A673 (cell line): ENCODE measurements around the gene THOC6. TPM values are rescaled to one million over a fixed set of nuclear protein-coding genes. Genes with fewer than 3 reads are reported as not detected.

Experiments used
- BruUV-seq: library from RNA; stranded (reverse); fragments of 400-500 nt; replicated peaks from 2 replicates; lab custom pipeline; 2021; lab: Mats Ljungman, UMichigan
- CTCF ChIA-PET: fragments of 300-600 bp; sonication (Branson Sonifier 250); formaldehyde crosslinking; loops from one replicate; lab custom pipeline; 2022; ENCODE audit warnings: antibody characterized with exemption; lab: Charles Lee
- POLR2A ChIA-PET: fragments of 300-600 bp; sonication (Branson Sonifier 250); formaldehyde crosslinking; loops from one replicate; lab custom pipeline; 2022; ENCODE audit warnings: antibody characterized with exemption; ENCODE audit not compliant: low non-redundant PET; lab: Charles Lee
- DNase-seq: peaks from one replicate; pipeline ENCODE4 v3.0.0-alpha.2; 2015; ENCODE audit warnings: low spot score
- H3K27ac ChIP-seq: fragments of 200-600 bp; sonication (generic); 2 replicates; pipeline ENCODE4 v1.5.1; 2016; ENCODE audit warnings: mixed run types, low read depth, mild to moderate bottlenecking, mixed read lengths, antibody characterized with exemption, low read length; ENCODE audit not compliant: poor library complexity, severe bottlenecking
- H3K27me3 ChIP-seq: fragments of 200-600 bp; sonication (generic); replicated peaks from 2 replicates; pipeline ENCODE4 v1.6.1; 2017; ENCODE audit warnings: mixed run types, low read depth, mild to moderate bottlenecking, mixed read lengths, antibody characterized with exemption, low read length; ENCODE audit not compliant: insufficient read depth, poor library complexity
- H3K36me3 ChIP-seq: fragments of 200-600 bp; sonication (generic); 2 replicates; pipeline ENCODE4 v1.6.1; 2016; ENCODE audit warnings: mixed run types, mild to moderate bottlenecking, mixed read lengths, antibody characterized with exemption, low read length; ENCODE audit not compliant: insufficient read depth, poor library complexity, severe bottlenecking
- H3K4me1 ChIP-seq: fragments of 200-600 bp; sonication (generic); 2 replicates; pipeline ENCODE4 v1.6.1; 2017; ENCODE audit warnings: mixed run types, mild to moderate bottlenecking, mixed read lengths, antibody characterized with exemption, low read length; ENCODE audit not compliant: insufficient read depth, poor library complexity, severe bottlenecking
- H3K4me3 ChIP-seq: fragments of 200-600 bp; sonication (generic); 2 replicates; pipeline ENCODE4 v1.5.1; 2016; ENCODE audit warnings: low read depth, mixed run types, mild to moderate bottlenecking, mixed read lengths, low read length; ENCODE audit not compliant: poor library complexity, severe bottlenecking
- H3K9me3 ChIP-seq: fragments of 200-600 bp; sonication (generic); 2 replicates; pipeline ENCODE4 v1.6.1; 2016; ENCODE audit warnings: mixed run types, low read depth, mild to moderate bottlenecking, mixed read lengths, antibody characterized with exemption, low read length; ENCODE audit not compliant: poor library complexity, severe bottlenecking
- EZH2 ChIP-seq: fragments of 200-600 bp; sonication (generic); IDR thresholded peaks from 2 replicates; pipeline ENCODE4 v1.6.1; 2017; ENCODE audit warnings: borderline replicate concordance, low read depth, mild to moderate bottlenecking, mixed read lengths, antibody characterized with exemption, low read length; ENCODE audit not compliant: poor library complexity, severe bottlenecking
- intact Hi-C: fragments of 100-400 bp; cut with micrococcal nuclease; formaldehyde crosslinking; loops from one replicate; pipeline ENCODE4 v1.10.0; 2022; ENCODE audit not compliant: unreplicated experiment
- total RNA-seq: library from RNA; stranded (reverse); gene quantifications from 2 replicates; pipeline ENCODE4 v1.2.3, GENCODE V29; 2021
- TF ChIP-seq, protein P1 (sequence below): fragments of 300-800, 200-600 bp; sonication (generic); conservative IDR thresholded peaks from 2 replicates; pipeline ENCODE4 v1.5.1; 2017; ENCODE audit warnings: low read depth, mild to moderate bottlenecking, antibody characterized with exemption, low read length, moderate library complexity, mixed read lengths

THOC6 gene
- total RNA-seq, 1 experiment from 2014 or later = 59.3 TPM

DNA sequence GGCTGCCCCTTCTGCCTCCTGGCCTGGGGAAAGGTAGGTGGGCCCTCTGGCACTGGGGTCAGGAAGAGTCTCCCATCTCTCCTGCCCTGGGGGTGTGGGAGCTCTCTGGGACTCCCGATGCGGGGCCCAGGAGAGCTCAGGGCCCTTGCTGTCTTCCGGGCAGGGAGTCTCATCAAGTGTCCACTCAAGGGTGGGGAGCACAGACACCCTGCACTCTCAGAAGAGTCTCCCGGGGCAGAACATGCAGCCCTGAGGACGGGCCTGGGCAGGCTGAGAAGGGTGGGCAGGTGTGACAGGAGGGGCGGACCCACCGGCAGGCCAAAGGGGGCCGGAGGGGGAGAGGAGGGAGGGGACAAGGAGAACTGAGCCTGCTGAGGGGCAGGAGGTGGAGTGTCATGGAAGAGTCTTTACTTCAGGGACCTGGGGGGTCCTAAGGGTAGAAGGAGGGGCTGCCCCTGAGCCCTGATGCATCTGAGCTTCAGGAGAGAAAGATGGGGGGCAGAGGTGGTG is 35.2 kb upstream of the THOC6 start:
- intact Hi-C loops = no loop called here
- BruUV-seq = no TSS peak
- no peak for DNase-seq
- TF ChIP-seq EZH2 = no peak
- TF ChIP-seq, protein P1, sequence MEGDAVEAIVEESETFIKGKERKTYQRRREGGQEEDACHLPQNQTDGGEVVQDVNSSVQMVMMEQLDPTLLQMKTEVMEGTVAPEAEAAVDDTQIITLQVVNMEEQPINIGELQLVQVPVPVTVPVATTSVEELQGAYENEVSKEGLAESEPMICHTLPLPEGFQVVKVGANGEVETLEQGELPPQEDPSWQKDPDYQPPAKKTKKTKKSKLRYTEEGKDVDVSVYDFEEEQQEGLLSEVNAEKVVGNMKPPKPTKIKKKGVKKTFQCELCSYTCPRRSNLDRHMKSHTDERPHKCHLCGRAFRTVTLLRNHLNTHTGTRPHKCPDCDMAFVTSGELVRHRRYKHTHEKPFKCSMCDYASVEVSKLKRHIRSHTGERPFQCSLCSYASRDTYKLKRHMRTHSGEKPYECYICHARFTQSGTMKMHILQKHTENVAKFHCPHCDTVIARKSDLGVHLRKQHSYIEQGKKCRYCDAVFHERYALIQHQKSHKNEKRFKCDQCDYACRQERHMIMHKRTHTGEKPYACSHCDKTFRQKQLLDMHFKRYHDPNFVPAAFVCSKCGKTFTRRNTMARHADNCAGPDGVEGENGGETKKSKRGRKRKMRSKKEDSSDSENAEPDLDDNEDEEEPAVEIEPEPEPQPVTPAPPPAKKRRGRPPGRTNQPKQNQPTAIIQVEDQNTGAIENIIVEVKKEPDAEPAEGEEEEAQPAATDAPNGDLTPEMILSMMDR = no peak
- Histone ChIP-seq H3K4me3 (no peak overlapping the region), H3K27me3 (no peaks in the 10 kb centered on the region), H3K9me3 (no peaks in the 10 kb centered on the region), H3K36me3 (no peaks in the 10 kb centered on the region), H3K27ac (no peak overlapping the region), H3K4me1 (no peaks in the 10 kb centered on the region)
- CTCF ChIA-PET = no interaction called here
- POLR2A ChIA-PET = interaction anchor here (0.6 kb wide), 1 partner anchor 66 kb away, joined by 3 read pairs; no protein-coding TSS in a partner anchor

DNA sequence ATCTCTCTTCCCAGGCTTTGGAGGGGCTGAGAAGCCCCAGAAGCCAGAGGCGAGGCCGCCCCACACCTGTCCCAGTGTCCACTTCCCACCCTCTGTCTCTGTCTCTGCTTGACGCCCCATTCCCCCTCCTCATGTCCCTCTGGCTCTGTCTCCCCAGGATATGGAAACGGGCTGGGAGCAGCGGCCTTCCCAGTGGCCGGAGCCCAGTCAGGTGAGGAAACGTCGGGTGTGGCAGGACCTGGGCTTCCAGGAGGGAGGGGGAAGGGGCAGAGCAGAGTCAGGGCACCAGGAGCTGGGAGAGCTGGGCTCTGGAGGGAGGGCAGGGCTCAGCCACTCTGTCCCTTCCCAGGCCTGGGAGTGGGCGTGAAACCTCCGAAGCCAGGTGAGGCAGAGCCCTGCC is 32.9 kb upstream of the THOC6 start:
- H3K9me3 ChIP-seq = no peaks in the 10 kb centered on the region
- H3K4me3 ChIP-seq = no peak overlapping the region
- H3K27me3 ChIP-seq = no peaks in the 10 kb centered on the region
- no peak overlapping the region for H3K27ac ChIP-seq
- POLR2A ChIA-PET = no interaction called here
- DNase-seq = no peak
- TF ChIP-seq EZH2 = no peak
- TF ChIP-seq, protein P1 = no peak
- intact Hi-C loops = no loop called here
- H3K36me3 ChIP-seq = no peaks in the 10 kb centered on the region
- no TSS peak for BruUV-seq
- no peaks in the 10 kb centered on the region for H3K4me1 ChIP-seq
- CTCF ChIA-PET = no interaction called here

DNA sequence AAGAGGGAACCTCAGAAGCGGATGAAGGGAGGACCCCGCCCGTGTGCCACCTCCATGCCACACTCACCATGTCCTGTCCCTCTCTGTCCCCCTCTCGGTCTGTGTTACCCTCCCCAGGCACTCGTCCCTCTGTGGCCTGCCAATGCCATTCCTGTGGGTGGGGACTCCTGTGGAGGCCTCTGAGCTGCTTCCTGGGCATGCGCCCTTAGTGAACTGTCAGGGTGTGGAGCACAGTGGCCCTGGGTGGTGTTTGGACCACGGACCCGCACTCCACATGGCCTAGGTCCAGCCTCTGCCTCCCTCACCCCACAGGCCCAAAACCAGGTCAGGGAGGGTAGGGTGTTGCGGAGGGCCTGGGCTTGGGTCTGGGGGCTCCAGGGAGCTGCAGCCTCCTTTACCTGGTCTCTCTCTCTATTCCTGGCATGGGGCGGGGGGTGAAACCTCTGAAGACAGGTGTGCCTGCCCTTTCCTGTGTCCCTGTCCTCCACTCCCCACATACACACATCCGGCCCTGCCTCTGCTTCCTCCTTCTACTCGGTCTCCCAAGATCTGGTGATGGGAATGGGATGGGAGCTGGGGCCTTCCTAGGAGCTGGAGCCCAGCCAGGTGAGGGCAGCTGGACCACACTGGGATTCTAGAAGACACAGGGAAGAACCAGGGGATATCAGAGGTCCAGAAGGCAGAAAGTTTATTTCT is 32.1 kb upstream of the THOC6 start:
- no TSS peak for BruUV-seq
- ChIA-PET POLR2A (interaction anchor here (0.5 to 0.6 kb wide), 2 partner anchors 119 to 316 kb away, joined by 3 to 4 read pairs; no protein-coding TSS in a partner anchor), CTCF (no interaction called here)
- no peak overlapping the region for H3K27ac ChIP-seq
- TF ChIP-seq, protein P1 = no peak
- TF ChIP-seq EZH2 = no peak
- H3K4me1 ChIP-seq = no peaks in the 10 kb centered on the region
- peaks cover 8% of the 10 kb centered on the region for H3K27me3 ChIP-seq
- H3K9me3 ChIP-seq = no peaks in the 10 kb centered on the region
- H3K4me3 ChIP-seq = no peak overlapping the region
- DNase-seq = no peak
- intact Hi-C loops = no loop called here
- no peaks in the 10 kb centered on the region for H3K36me3 ChIP-seq
